ENCODE measurements around the gene ALPG. TPM values are rescaled to one million over a fixed set of nuclear protein-coding genes. Genes with fewer than 3 reads are reported as not detected.

Gene ALPG
- total and polyA plus RNA-seq, 10 of the 15 experiments (the other 5 are each of a cell fraction or from before 2014, with no cell fraction given), result not detected

- TF ChIP-seq, protein P1, sequence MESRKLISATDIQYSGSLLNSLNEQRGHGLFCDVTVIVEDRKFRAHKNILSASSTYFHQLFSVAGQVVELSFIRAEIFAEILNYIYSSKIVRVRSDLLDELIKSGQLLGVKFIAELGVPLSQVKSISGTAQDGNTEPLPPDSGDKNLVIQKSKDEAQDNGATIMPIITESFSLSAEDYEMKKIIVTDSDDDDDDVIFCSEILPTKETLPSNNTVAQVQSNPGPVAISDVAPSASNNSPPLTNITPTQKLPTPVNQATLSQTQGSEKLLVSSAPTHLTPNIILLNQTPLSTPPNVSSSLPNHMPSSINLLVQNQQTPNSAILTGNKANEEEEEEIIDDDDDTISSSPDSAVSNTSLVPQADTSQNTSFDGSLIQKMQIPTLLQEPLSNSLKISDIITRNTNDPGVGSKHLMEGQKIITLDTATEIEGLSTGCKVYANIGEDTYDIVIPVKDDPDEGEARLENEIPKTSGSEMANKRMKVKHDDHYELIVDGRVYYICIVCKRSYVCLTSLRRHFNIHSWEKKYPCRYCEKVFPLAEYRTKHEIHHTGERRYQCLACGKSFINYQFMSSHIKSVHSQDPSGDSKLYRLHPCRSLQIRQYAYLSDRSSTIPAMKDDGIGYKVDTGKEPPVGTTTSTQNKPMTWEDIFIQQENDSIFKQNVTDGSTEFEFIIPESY (IDR thresholded peaks at IDR 0.05), result no peak
Observed at GRCh38 chr2:232435805-232436204, 29.2 kb downstream of the ALPG start (continued).

GRCh38 chr2:232436381-232437194 is 29.9 kb downstream of the ALPG start:
- no peak overlapping the region for H3K27ac ChIP-seq (ENCODE audit: control insufficient read depth, insufficient read depth)
- ChIA-PET CTCF (interaction anchor here (1.1 to 2.5 kb wide), 2 partner anchors 69 to 102 kb away, joined by 3 to 7 read pairs; no protein-coding TSS in a partner anchor), SMC1A (ENCODE audit: uncharacterized antibody, unreplicated experiment) (interaction anchor here (0.5 kb wide), 1 partner anchor 519 kb away, joined by 3 read pairs; no protein-coding TSS in a partner anchor), RAD21 (ENCODE audit: unreplicated experiment) (interaction anchor here (1.7 kb wide), 1 partner anchor 530 kb away, joined by 3 read pairs; no protein-coding TSS in a partner anchor), POLR2A (no interaction called here)
- H2AFZ ChIP-seq (ENCODE audit: control insufficient read depth, low read depth, low read length), result no peak overlapping the region
- no TSS peak for BruUV-seq (replicated peaks)
- TF ChIP-seq STAT3 (IDR thresholded peaks at IDR 0.05; ENCODE audit: low read depth, low read length) (no peak), HCFC1 (IDR thresholded peaks at IDR 0.05; ENCODE audit: low read length) (no peak), NR2F1 (conservative IDR thresholded peaks at IDR 0.05) (no peak), KLF5 (IDR thresholded peaks at IDR 0.05; ENCODE audit: partially characterized antibody) (no peak), ZSCAN29 (IDR thresholded peaks at IDR 0.05) (no peak)
- TF ChIP-seq, protein P2, sequence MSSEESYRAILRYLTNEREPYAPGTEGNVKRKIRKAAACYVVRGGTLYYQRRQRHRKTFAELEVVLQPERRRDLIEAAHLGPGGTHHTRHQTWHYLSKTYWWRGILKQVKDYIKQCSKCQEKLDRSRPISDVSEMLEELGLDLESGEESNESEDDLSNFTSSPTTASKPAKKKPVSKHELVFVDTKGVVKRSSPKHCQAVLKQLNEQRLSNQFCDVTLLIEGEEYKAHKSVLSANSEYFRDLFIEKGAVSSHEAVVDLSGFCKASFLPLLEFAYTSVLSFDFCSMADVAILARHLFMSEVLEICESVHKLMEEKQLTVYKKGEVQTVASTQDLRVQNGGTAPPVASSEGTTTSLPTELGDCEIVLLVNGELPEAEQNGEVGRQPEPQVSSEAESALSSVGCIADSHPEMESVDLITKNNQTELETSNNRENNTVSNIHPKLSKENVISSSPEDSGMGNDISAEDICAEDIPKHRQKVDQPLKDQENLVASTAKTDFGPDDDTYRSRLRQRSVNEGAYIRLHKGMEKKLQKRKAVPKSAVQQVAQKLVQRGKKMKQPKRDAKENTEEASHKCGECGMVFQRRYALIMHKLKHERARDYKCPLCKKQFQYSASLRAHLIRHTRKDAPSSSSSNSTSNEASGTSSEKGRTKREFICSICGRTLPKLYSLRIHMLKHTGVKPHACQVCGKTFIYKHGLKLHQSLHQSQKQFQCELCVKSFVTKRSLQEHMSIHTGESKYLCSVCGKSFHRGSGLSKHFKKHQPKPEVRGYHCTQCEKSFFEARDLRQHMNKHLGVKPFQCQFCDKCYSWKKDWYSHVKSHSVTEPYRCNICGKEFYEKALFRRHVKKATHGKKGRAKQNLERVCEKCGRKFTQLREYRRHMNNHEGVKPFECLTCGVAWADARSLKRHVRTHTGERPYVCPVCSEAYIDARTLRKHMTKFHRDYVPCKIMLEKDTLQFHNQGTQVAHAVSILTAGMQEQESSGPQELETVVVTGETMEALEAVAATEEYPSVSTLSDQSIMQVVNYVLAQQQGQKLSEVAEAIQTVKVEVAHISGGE (CRISPR knock-in tag; IDR thresholded peaks at IDR 0.05), result no peak
- TF ChIP-seq, protein P3, sequence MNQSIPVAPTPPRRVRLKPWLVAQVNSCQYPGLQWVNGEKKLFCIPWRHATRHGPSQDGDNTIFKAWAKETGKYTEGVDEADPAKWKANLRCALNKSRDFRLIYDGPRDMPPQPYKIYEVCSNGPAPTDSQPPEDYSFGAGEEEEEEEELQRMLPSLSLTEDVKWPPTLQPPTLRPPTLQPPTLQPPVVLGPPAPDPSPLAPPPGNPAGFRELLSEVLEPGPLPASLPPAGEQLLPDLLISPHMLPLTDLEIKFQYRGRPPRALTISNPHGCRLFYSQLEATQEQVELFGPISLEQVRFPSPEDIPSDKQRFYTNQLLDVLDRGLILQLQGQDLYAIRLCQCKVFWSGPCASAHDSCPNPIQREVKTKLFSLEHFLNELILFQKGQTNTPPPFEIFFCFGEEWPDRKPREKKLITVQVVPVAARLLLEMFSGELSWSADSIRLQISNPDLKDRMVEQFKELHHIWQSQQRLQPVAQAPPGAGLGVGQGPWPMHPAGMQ (IDR thresholded peaks at IDR 0.05; ENCODE audit: borderline replicate concordance), result no peak
- H4K20me1 ChIP-seq (ENCODE audit: control insufficient read depth, insufficient read depth), result no peaks in the 10 kb centered on the region
- H3K9me3 ChIP-seq (replicated peaks; ENCODE audit: control insufficient read depth, insufficient read depth, low read length), result no peaks in the 10 kb centered on the region
- H3K27me3 ChIP-seq (replicated peaks in 1 of 2; ENCODE audit: control insufficient read depth in 2 of 2, insufficient read depth in 2 of 2, low read length in 1 of 2), result no peaks in the 10 kb centered on the region; a peak in 3 of 4 replicates
- H3K4me2 ChIP-seq (ENCODE audit: control insufficient read depth, insufficient read depth), result no peak overlapping the region
- ATAC-seq, result no peak
- no peak overlapping the region for H3K9ac ChIP-seq (ENCODE audit: control insufficient read depth, insufficient read depth, low read length)
- H3K79me2 ChIP-seq (ENCODE audit: control insufficient read depth, insufficient read depth, low read length), result no peaks in the 10 kb centered on the region
- intact Hi-C loops (cut with micrococcal nuclease; ENCODE audit: unreplicated experiment), result no loop called here
- H3K4me1 ChIP-seq (ENCODE audit: control insufficient read depth, insufficient read depth, low read length), result no peaks in the 10 kb centered on the region
- in situ Hi-C loops (cut with MboI), result no loop called here
- DNase-seq (ENCODE audit: low read depth, low spot score), result no peak
- H3K36me3 ChIP-seq (ENCODE audit: control insufficient read depth in 2 of 2, insufficient read depth in 2 of 2, low read length in 1 of 2), result no peaks in the 10 kb centered on the region
- no peak for FAIRE-seq
- H3K4me3 ChIP-seq, result no peak overlapping the region
- 48% methylated on average over 15 of the region's 15 CpGs for WGBS (ENCODE audit: insufficient coverage, insufficient replicate concordance, low lambda C conversion rate, missing lambda C conversion rate)

Measured in GM12878 (cell line).